Stimulated activated naive CD8-positive, alpha-beta T cell treated with anti-CD3 and anti-CD28 coated beads, Interleukin-15, Interleukin-2, amounts not matched to agents 100 U/mL and 50 U/mL, for 24 hours (primary cell): ENCODE measurements around the gene HINFP.
A peak's percentile ranks its signal among the peaks of the same experiment; 100 is the strongest.
"Not testable (repeated sequence)": the region's sequence is repeated elsewhere in the genome, so short reads cannot be mapped to it uniquely, and the experiment has no call there.

Experiments
- ATAC-seq: fragments of 150-1000 bp; cut with Tn5 transposase; one replicate; pipeline ENCODE4 v1.10.0; 2021
- DNase-seq: peaks from one replicate; pipeline ENCODE4 v3.0.0; 2021

HINFP gene

DNA sequence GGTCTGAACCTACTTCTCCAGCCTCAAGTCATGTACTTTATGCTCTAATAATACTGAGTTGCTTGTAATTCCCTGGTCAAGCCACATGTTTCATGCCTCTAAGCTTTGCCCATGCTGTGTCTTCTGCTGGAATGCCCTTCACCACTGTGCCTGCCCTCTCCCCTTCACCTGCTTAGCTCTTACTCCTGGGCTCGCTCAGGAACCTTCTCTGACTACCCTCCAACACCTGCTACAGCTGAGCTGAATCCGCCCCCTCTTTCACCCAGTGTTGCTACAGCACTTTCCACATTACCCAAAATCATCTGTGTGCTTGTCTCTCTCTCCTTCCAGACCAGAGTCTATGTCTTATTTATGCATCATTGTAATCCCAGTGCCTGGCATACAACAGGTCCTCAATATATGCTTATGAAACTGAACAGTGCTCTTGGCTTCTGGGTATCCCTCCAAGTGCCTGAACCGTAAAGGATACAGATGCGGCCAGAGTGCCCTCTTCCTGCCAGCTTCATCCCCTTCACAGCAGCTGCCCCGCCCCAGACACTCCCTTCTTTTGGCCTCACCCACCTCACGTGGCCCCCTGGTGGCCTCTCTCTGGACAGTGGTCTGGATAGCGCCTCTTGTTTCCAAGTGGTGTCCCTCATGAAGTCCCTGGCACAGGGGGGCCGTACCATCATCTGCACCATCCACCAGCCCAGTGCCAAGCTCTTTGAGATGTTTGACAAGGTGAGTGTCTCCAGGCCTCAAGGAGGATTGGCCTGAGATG lies 34.5 kb downstream of the HINFP start:
- ATAC-seq (no peak), DNase-seq (peak; percentile 29)

DNA sequence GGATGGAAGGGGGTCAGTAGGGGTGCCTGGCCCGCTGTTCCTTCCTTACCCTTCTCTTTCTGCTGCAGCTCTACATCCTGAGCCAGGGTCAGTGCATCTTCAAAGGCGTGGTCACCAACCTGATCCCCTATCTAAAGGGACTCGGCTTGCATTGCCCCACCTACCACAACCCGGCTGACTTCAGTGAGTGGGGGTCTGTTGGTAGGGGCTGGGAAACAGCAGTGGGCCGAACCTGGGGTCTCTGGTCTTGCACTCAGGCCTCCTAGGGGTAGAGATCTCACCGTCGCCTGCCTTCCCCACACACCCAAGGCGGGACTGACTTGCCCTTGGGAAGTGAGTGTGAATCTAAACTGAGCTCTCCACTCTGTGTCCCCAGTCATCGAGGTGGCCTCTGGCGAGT lies 35.1 kb downstream of the HINFP start:
- no peak for DNase-seq
- ATAC-seq = no peak

DNA sequence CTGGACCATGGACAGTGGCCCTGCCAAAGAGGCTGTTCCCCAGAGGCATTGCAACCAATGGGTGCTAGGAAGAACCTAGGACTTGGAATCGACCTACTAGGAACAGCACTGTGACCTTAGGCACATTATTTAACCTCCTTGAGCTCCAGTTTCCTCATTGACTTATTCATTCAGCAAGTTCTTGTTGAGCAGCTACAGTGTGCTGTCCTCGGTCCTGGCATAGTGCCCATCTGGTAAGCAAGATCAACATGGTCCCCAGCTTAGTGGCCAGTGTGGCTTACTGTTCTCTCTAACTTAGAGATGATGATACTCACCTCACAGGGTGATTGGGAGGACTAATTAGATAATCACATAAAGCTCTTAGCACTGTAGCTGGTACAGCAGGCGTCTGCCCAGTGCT lies 35.7 kb downstream of the HINFP start:
- ATAC-seq (no peak), DNase-seq (no peak)

DNA sequence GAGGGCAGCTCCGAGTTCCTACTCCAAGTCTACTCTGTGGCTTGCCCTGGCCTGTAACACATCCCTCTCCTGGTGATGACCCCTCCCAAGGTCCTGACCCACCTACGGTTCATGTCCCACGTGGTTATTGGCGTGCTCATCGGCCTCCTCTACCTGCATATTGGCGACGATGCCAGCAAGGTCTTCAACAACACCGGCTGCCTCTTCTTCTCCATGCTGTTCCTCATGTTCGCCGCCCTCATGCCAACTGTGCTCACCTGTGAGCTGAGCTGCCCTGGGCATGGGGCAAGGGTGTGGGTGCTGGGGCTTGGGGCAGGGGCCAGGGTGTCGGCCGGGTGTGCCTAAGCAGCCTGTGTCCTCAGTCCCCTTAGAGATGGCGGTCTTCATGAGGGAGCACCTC lies 37.1 kb downstream of the HINFP start:
- ATAC-seq (no peak), DNase-seq (no peak)

DNA sequence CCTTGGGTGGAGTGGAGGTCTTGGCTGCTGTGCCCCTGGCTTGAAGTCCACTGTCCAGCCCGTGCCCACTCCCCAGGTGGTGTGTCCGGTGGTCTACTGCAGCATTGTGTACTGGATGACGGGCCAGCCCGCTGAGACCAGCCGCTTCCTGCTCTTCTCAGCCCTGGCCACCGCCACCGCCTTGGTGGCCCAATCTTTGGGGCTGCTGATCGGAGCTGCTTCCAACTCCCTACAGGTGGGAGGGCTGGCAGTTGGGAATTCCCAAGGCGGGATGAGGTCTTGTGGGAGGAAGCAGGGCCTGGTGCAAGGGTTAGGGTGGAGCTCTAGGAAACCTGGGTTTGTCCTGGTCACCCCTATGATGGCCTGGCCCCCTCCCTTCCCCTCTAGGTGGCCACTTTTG lies 38.8 kb downstream of the HINFP start:
- no peak for ATAC-seq
- DNase-seq = no peak

DNA sequence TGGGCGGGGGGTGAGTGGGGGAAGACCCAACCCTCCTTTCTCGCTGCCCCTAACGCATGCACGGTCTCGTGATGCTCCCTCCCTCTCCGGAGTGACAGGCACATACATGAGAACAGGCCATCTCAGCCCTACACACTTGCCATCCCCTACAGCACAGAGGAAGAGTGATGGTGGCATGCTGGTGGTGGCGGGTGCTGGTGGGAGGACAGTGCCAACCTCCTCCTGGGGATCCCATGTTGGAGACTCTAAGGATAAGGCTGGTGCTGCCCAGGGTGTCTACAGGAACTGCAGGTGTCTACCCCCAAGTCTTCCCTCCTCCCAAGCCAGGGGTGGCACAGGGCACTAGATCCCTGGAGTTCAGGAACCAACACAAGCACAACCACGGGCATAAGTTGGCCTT lies 40.5 kb downstream of the HINFP start:
- DNase-seq = no peak
- ATAC-seq = no peak

DNA sequence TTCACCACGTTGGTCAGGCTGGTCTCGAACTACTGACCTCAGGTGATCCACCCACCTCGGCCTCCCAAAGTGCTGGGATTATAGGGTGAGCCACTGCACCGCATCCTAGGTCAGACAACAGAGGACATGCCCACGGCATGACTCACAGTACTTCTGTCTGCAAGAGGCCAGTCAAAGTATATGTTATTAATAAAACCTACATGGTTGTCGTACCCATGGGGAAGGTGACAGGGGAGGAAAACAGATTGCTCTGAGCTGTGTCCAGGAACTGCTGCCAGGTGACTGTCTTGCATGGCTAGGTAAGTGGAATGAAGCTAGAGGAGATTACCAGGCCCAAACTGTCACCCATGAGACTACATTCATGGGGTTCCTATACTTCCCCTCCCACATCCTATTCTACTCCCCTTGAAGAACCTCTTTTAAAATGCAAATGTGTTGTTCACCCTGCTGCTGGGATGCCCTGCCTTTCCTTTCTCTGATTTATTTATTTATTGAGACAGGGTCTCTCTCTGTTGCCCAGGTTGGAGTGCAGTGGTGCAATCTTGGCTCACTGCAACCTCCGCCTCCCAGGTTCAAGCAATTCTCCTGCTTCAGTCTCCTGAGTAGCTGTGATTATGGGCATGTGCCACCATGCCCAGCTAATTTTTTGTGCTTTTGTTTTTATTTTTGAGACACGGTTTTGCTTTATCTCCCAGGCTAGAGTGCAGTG lies 45.1 kb downstream of the HINFP start:
- no peak for ATAC-seq
- no peak for DNase-seq

DNA sequence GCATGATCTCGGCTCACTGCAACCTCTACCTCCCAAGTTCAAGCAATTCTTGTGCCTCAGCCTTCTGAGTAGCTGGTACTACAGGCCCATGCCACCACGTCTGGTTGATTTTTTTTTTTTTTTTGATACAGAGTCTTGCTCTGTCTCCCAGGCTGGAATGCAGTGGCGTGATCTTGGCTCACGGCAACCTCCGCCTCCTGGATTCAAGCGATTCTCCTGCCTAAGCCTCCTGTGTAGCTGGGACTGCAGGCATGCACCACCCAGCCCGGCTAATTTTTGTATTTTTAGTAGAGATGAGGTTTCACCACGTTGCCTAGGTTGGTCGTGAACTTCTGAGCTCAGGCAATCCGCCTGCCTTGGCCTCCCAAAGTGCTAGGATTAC lies 45.7 kb downstream of the HINFP start:
- not testable (repeated sequence) for ATAC-seq, DNase-seq

DNA sequence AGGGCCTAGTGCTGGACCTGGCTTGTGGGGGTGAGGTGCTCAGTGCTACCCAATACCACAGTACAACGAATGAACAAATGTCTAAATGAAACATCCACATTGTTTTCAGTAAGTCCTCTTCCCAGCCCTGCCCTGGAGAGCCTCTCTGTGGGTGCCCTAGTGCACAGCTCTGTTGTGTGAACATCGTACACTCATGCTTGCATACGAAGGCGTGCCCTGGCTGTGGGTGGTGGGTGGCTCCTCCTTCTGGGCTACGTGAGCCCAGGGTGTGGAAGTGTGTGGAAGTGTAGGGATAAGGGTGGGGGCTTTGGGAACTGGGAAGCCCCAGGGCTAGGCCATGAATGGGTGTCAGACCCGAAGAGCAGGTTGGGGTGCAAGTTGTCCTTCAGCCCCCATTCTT lies 46.6 kb downstream of the HINFP start:
- ATAC-seq = no peak
- DNase-seq = no peak

DNA sequence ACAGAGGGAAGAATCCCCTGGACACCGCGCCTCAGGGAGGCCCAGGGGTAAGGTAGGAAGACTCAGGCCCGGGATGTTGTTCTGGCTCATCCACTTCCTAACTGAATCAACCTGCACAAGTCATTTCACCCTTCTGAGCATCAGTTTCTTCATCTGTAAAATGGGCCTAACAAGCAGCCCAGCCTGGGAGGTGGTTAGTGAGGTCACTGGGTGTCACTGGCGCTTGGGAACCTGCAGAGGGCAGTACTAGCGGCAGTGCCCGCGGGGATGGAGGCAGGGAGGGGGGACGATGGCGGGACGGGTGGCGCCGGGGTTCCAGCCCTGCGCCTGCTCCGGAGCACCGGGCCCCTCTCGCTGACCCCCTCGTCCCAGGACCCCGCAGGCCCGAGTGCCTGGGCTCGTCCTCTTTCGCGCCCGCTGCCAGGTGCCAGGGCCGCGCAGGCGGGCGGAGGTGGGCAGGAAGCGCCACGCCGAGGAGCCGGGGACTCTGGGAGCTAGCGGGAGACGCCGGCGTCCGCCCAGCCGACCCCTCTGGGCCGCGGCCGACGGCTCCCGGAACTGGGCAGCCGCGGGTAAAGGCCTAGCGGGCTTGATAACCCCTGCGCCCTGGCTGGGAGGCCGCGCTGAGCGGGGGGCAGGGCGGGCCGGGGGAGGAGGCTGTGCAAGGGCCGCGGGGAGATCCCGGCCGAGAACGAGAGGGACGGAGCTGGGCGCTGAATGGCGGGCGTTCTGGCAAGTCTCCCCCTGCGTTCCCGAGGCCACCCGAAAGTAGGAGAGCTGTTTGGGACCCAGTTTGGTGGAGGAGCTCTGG lies 47.3 kb downstream of the HINFP start, which contains the start of gene NLRX1:
Gene NLRX1, plus strand, starts transcription at position 255 of the 811 bp plus-strand sequence. CDS start 2,679 bp downstream, outside the sequence.
- DNase-seq (peak; percentile 88), ATAC-seq (peak; percentile 94)

DNA sequence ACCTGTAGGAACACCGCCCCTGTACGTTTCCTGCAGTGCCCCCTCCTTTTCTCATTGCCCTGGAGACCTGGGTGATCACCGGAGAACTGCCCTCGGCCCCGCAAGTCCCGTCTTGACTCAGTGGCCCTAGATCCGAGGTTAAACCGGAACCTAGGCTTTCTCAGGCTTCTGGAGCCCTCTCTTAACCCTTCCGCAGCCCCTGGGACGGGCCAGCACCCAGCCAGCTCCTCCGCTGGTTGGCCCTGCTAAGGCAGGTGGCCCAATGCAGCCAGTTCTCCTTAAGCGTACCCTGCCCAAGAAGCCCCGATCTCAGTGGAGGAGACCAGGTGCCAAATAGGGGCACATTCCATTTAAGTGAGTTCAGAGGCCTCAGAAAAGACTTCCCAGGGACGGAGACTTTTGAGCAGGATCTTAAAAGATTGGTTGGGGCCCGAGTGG lies 47.9 kb downstream of the HINFP start:
- ATAC-seq (peak; percentile 63), DNase-seq (peak; percentile 62)

DNA sequence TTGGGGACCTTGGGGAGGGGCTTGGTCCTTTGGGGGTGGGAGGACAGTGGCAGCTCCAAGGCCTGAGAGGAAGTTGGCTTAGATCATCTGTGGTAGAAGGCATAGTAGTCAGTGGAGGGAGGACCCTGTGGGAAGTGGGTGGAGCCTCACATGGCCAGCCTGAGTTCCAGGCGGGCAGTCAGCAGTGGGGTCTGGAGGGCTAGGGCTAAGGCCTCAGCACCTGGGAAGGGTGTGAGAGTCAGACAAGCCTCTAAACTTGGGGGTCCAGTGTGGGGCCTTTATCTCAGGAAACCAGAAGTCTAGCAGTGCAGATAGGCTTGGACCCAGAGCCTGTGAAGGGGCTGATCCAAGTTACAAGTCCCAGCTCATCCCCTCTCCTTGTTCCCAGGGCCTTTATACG lies 51.1 kb downstream of the HINFP start:
- DNase-seq = no peak
- no peak for ATAC-seq

DNA sequence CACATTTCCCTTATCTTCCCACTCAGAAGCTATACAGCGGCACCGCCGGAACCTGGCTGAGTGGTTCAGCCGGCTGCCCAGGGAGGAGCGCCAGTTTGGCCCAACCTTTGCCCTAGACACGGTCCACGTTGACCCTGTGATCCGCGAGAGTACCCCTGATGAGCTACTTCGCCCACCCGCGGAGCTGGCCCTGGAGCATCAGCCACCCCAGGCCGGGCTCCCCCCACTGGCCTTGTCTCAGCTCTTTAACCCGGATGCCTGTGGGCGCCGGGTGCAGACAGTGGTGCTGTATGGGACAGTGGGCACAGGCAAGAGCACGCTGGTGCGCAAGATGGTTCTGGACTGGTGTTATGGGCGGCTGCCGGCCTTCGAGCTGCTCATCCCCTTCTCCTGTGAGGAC lies 52.1 kb downstream of the HINFP start:
- DNase-seq = no peak
- no peak for ATAC-seq

DNA sequence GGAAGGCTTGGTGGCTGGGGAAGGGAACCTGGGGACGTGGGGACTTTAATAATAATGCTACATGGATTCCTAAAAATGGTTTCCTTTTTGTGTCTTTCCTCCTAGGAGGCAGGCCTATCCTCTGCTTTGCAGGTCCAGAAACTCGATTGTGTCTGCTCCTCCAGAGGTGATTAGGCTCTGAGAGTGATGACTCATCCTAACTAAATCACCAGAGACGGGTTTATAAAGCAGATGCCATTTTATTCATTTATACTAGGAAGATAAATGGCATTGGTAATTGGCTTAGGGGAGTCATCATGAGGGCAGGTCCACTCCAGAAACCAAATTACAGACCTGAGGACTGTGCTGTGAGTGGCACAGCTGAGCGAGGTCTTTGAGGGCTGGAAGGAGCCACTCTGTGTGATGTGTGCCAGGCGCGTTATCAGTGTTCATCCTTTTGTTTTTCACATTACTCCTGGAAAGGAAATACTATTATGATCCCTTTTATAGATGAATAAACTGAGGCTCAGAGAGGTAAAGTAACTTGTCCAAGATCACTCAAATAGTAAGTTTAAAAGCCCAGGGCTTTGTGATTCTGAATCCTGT lies 54.2 kb downstream of the HINFP start:
- ATAC-seq = peak; percentile 19
- DNase-seq = no peak

DNA sequence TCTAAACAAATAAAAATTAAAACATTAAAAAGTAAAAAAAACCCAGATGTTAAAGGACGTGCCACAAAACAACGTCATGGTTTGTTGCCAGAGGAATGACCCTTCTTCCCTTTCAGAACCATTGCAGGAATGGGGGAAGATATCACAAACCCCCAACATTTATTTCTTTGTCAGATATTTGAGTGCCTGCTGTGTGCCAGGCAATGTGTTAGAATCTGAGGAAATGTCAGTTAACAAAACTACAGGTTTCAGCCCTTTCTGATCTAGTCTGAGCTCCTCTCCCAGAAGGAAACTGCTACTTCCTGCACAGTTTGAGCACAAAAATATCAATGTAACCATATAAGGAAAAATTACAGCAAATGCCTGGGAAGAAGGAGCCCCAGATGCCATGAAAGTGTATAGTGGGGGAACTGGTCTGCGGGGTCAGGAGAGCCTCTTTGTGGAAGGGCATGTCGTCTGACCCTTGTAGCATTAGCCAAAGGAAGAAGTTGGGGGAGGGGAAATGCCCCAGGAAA lies 56.8 kb downstream of the HINFP start:
- DNase-seq = no peak
- no peak for ATAC-seq

DNA sequence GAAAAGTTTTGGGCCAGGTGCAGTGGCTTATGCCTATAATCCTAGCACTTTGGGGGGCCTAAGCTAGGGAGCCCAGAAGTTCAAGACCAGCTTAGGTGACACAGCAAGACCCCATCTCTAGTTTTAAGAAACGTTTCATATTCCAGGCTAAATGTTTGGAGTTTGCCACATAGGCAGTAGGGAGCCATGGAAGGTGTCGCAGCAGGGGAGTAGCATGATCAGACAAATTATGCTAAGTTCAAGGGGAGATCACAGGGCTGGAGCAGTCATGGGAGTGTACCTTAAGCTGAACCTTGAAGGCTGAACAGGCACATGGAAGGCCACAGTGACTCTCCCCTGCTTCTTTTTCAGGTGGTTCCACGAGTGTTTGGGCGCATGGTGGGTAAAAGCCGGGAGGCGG lies 58.0 kb downstream of the HINFP start:
- ATAC-seq = no peak
- DNase-seq = no peak

DNA sequence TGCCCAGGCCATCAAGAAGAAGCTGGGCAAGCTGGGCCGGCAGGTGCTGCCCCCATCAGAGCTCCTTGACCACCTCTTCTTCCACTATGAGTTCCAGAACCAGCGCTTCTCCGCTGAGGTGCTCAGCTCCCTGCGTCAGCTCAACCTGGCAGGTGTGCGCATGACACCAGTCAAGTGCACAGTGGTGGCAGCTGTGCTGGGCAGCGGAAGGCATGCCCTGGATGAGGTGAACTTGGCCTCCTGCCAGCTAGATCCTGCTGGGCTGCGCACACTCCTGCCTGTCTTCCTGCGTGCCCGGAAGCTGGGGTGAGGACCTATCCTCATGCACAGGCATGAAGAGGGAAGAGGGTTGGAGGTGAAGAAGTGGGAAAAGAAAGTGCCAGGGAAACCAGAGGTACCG lies 58.6 kb downstream of the HINFP start:
- no peak for DNase-seq
- no peak for ATAC-seq

DNA sequence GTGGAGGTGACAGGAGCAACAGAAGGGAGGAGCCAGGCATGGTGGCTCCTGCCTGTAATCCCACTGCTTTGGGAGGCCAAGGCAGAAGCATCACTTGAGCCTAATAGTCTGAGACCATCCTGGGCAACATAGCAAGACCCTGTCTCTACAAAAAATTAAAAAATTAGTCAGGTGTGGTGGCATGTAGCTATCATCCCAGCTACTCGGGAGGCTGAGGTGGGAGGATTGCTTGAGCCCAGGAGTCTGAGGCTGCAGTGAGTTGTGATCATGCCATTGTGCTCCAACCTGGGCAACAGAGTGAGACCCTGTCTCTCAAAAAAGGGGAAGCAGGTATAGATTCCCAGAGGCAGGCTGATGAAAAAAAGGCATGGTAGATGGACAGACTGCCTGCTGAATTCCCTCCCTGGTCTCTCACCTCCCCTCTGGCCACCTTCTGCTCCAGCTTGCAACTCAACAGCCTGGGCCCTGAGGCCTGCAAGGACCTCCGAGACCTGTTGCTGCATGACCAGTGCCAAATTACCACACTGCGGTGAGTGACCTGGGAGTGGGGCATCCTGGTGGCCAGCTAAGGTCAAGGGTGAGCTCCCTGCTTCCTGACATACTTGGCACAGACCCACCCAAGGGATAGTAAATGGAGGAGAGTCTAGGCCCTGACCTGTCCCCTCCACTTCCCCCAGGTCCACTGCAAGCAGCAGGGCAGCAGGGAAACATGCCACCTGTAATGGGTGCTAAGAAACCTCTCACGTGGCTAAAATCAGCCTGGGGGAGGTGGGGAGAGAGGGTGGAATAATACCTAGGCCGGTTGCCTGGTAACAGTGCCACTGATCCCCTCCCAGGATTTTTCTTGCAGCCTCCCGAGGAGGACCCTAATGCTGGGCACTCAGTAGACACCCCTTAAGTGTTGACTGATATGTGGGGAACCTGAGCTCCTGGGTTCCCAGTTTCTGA lies 59.6 kb downstream of the HINFP start:
- DNase-seq (no peak), ATAC-seq (no peak)

DNA sequence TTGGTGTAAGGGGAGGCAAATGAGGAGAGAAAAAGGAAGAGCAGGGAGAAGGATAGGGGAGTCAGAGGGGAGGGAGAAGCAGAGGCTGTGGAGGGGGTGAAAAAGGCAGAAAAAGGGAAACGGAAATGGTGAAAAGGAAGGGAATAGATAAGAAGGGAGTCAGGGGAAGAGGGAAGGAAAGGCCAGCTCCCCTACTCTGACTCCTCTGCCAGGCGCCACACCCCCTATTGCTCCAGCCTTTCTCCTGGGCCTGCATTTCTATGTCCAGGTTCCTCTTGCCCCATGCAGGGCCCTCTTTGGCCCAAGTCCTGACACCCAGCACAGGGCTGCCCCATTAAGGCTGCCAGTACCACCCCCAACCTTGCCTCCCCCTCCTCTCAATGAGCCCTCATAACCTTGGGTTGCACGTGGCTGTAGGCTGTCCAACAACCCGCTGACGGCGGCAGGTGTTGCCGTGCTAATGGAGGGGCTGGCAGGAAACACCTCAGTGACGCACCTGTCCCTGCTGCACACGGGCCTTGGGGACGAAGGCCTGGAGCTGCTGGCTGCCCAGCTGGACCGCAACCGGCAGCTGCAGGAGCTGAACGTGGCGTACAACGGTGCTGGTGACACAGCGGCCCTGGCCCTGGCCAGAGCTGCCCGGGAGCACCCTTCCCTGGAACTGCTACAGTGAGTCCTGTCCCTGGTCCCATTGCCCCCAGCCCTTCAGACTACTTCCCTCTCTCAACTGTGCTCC lies 60.5 kb downstream of the HINFP start:
- ATAC-seq = no peak

DNA sequence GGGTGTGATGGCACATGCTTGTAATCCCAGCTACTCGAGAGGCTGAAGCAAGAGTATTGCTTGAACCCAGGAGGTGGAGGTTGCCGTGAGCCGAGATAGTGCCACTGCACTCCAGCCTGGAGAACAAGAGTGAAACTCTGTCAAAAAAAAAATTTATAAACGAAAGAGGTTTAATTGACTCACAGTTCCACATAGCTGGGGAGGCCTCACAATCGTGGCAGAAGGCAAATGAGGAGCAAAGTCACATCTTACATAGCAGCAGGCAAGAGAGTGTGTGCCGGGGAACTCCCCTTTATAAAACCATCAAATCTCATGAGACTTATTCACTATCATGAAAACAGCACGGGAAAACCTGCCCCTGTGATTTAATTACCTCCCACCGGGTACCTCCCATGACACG lies 63.0 kb downstream of the HINFP start:
- DNase-seq, ATAC-seq: not testable (repeated sequence)

More for the DNA sequence above, 60.5 kb downstream of the HINFP start:
- no peak for DNase-seq
